Measurements from ENCODE around the gene CASZ1. TPM values are rescaled to one million over a fixed set of nuclear protein-coding genes. Genes with fewer than 3 reads are reported as not detected.
A peak's percentile ranks its signal among the peaks of the same experiment; 100 is the strongest.

CASZ1 gene
- total RNA-seq, 4 donors from 2014 or later: 106 to 229 (median 160) TPM

GRCh38 chr1:10788592-10789006 lies 7.8 kb downstream of the CASZ1 start:
- TF ChIP-seq POLR2AphosphoS5 (IDR thresholded peaks at IDR 0.05): no peak
- TF ChIP-seq CTCF (IDR thresholded peaks at IDR 0.05): no peak
- TF ChIP-seq POLR2A (IDR thresholded peaks at IDR 0.05): no peak
- no peak for TF ChIP-seq EP300 (IDR thresholded peaks at IDR 0.05)
- peaks cover 58% of the 10 kb centered on the region for H3K27me3 ChIP-seq
- peak overlapping the region; percentile 38 for H3K27ac ChIP-seq
- DNase-seq (ENCODE audit: low spot score in 2 of 2): no peak
- no peaks in the 10 kb centered on the region for H3K36me3 ChIP-seq
- H3K9me3 ChIP-seq: no peaks in the 10 kb centered on the region
- 32% methylated on average over 5 of the region's 11 CpGs for WGBS
- H3K4me1 ChIP-seq: peaks cover 69% of the 10 kb centered on the region
- H3K4me3 ChIP-seq: no peak overlapping the region

DNA sequence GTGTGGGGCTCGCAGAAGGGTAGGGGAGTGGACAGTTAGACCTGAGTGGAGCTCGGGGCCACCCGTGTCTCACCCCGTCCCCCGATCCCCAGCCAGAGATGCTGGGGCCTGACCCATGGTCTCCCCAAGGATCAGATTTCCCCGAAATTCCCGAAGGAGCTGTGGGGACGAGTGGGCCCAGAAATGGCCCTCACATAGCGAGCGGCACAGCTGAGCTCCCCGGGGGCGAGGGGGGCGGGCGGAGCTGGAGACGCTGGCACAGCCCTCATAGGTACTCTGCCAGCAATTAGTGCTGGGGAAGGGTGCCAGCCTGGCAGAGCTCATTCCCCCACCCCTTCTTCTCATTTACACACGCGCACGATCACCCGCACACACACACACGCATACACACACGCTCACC lies 9.2 kb downstream of the CASZ1 start:
- peaks cover 58% of the 10 kb centered on the region for H3K4me1 ChIP-seq
- no peak overlapping the region for H3K4me3 ChIP-seq
- no peaks in the 10 kb centered on the region for H3K9me3 ChIP-seq
- H3K36me3 ChIP-seq: no peaks in the 10 kb centered on the region
- no peak for DNase-seq (ENCODE audit: low spot score in 2 of 2)
- peaks cover 52% of the 10 kb centered on the region for H3K27me3 ChIP-seq
- H3K27ac ChIP-seq: no peak overlapping the region
- 76% methylated on average over 6 of the region's 21 CpGs for WGBS
- TF ChIP-seq EP300 (IDR thresholded peaks at IDR 0.05) (no peak), POLR2A (IDR thresholded peaks at IDR 0.05) (no peak), POLR2AphosphoS5 (IDR thresholded peaks at IDR 0.05) (no peak), CTCF (IDR thresholded peaks at IDR 0.05) (no peak)

- no peaks in the 10 kb centered on the region for H3K36me3 ChIP-seq
- no peak for DNase-seq (ENCODE audit: low spot score in 2 of 2)
- 78% methylated on average over 26 of the region's 30 CpGs for WGBS
- TF ChIP-seq POLR2AphosphoS5 (IDR thresholded peaks at IDR 0.05) (no peak), CTCF (IDR thresholded peaks at IDR 0.05) (no peak), EP300 (IDR thresholded peaks at IDR 0.05) (no peak), POLR2A (IDR thresholded peaks at IDR 0.05) (no peak)
- peaks cover 59% of the 10 kb centered on the region for H3K4me1 ChIP-seq
- H3K27me3 ChIP-seq: peaks cover 48% of the 10 kb centered on the region
- H3K9me3 ChIP-seq: no peaks in the 10 kb centered on the region
- no peak overlapping the region for H3K4me3 ChIP-seq
- no peak overlapping the region for H3K27ac ChIP-seq
Observed at GRCh38 chr1:10785728-10786638, 10.5 kb downstream of the CASZ1 start.

- H3K9me3 ChIP-seq: no peaks in the 10 kb centered on the region
- H3K27ac ChIP-seq: no peak overlapping the region
- peaks cover 66% of the 10 kb centered on the region for H3K4me1 ChIP-seq
- H3K36me3 ChIP-seq: no peaks in the 10 kb centered on the region
- peaks cover 42% of the 10 kb centered on the region for H3K27me3 ChIP-seq
- no peak for TF ChIP-seq POLR2A (IDR thresholded peaks at IDR 0.05)
- no peak for TF ChIP-seq EP300 (IDR thresholded peaks at IDR 0.05)
- TF ChIP-seq POLR2AphosphoS5 (IDR thresholded peaks at IDR 0.05): no peak
- TF ChIP-seq CTCF (IDR thresholded peaks at IDR 0.05): no peak
- DNase-seq (ENCODE audit: low spot score in 2 of 2): no peak
- 44% methylated on average over 11 of the region's 11 CpGs for WGBS
- H3K4me3 ChIP-seq: no peak overlapping the region
Observed at GRCh38 chr1:10784998-10785727, 11.3 kb downstream of the CASZ1 start.
